ENCODE results near the gene HK1.

The HK1 gene

GRCh38 chr10:69408318-69409175, 130.3 kb downstream of the HK1 start (continued):
- no peak for TF ChIP-seq PRDM10 (tag by site-specific recombination; IDR thresholded peaks at IDR 0.05)
- TF ChIP-seq KLF9 (tag by site-specific recombination; IDR thresholded peaks at IDR 0.05; ENCODE audit: low read depth): 0 out of 2 replicates have a peak, but pooled peaks have one; percentile 25
- TF ChIP-seq ZNF610 (tag by site-specific recombination; IDR thresholded peaks at IDR 0.05; ENCODE audit: borderline replicate concordance): peak; percentile 87
- no peak for TF ChIP-seq GLI2 (tag by site-specific recombination; IDR thresholded peaks at IDR 0.05; ENCODE audit: borderline replicate concordance, low read depth)
- TF ChIP-seq CTCF (tag by site-specific recombination; IDR thresholded peaks at IDR 0.05): peak; percentile 81
- TF ChIP-seq EGR2 (tag by site-specific recombination; IDR thresholded peaks at IDR 0.05; ENCODE audit: low read depth): peak; percentile 40; the same call in 1 of the 2 replicates

DNA sequence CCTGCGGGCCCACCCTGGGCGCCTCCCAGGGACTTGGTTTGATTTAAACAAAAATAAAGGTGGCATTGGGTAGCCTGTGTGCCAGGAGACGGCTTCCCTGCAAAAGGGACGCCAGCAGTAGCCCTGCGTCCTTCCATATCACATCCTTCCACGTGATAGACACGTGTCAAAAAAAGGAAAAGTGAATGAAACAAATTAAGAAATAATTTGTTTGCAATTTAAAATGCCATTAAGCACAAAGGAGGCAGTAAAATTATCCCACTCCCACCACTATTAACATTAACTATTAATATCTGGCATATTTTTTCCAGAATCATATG, 130.8 kb downstream of the HK1 start:
- H3K4me1 ChIP-seq (ENCODE audit: control insufficient read depth, insufficient read depth, low read length): no peaks in the 10 kb centered on the region; the same call in 1 of the 2 replicates
- H3K27ac ChIP-seq (ENCODE audit: extremely low read depth, low read depth, low read length): no peak overlapping the region
- H3K9me3 ChIP-seq (ENCODE audit: control insufficient read depth, insufficient read depth, low read depth, low read length): no peaks in the 10 kb centered on the region
- H3K4me3 ChIP-seq (ENCODE audit: low read depth, low read length): no peak overlapping the region
- H3K36me3 ChIP-seq (ENCODE audit: control insufficient read depth in 2 of 2, insufficient read depth in 1 of 2, low read length in 2 of 2): no peaks in the 10 kb centered on the region
- CTCF ChIA-PET: interaction anchor here (1.0 to 2.4 kb wide), 6 partner anchors 16 to 99 kb away, joined by 3 to 28 read pairs (median 4); no protein-coding TSS in a partner anchor
- TF ChIP-seq ZNF335 (tag by site-specific recombination; conservative IDR thresholded peaks at IDR 0.05) (peak; percentile 78), ZNF707 (tag by site-specific recombination; IDR thresholded peaks at IDR 0.05) (no peak), KLF17 (tag by site-specific recombination; IDR thresholded peaks at IDR 0.05) (0 out of 2 replicates have a peak, but pooled peaks have one; percentile 2), ZNF311 (tag by site-specific recombination; IDR thresholded peaks at IDR 0.05; ENCODE audit: borderline replicate concordance) (no peak)
- TF ChIP-seq, protein P1, sequence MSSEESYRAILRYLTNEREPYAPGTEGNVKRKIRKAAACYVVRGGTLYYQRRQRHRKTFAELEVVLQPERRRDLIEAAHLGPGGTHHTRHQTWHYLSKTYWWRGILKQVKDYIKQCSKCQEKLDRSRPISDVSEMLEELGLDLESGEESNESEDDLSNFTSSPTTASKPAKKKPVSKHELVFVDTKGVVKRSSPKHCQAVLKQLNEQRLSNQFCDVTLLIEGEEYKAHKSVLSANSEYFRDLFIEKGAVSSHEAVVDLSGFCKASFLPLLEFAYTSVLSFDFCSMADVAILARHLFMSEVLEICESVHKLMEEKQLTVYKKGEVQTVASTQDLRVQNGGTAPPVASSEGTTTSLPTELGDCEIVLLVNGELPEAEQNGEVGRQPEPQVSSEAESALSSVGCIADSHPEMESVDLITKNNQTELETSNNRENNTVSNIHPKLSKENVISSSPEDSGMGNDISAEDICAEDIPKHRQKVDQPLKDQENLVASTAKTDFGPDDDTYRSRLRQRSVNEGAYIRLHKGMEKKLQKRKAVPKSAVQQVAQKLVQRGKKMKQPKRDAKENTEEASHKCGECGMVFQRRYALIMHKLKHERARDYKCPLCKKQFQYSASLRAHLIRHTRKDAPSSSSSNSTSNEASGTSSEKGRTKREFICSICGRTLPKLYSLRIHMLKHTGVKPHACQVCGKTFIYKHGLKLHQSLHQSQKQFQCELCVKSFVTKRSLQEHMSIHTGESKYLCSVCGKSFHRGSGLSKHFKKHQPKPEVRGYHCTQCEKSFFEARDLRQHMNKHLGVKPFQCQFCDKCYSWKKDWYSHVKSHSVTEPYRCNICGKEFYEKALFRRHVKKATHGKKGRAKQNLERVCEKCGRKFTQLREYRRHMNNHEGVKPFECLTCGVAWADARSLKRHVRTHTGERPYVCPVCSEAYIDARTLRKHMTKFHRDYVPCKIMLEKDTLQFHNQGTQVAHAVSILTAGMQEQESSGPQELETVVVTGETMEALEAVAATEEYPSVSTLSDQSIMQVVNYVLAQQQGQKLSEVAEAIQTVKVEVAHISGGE (tag by site-specific recombination; conservative IDR thresholded peaks at IDR 0.05; ENCODE audit: low read depth): peak; percentile 39; the same call in 1 of the 2 replicates
- POLR2A ChIA-PET: no interaction called here

Data from HEK293 (cell line).